HS-27A (cell line): ENCODE data around the gene PRR5L.
A peak's percentile ranks its signal among the peaks of the same experiment; 100 is the strongest.

Experiments
- DNase-seq: peaks from one replicate; pipeline ENCODE4 v3.0.0-alpha.2; 2012; ENCODE audit warnings: low read depth, missing footprints

The PRR5L gene

DNA sequence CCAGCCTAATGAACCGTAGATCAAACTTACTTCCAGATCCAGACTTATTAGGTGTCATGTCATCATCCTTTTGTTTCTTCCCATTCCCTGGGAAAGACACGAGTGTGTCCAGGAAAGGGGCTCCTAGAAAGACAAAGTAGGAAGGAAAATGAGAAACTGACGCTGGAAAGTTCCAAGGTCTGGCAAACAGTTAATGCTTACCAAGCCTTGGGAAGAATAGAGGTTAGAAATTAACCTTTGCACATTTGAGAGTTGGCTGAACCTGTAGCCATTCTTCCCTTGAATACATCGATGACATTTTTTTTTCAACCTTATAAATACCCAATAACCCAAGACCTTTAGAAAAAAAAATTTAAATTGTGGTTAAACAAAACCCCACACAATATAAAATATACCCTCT, 136.7 kb downstream of the PRR5L start:
- no peak for DNase-seq

DNA sequence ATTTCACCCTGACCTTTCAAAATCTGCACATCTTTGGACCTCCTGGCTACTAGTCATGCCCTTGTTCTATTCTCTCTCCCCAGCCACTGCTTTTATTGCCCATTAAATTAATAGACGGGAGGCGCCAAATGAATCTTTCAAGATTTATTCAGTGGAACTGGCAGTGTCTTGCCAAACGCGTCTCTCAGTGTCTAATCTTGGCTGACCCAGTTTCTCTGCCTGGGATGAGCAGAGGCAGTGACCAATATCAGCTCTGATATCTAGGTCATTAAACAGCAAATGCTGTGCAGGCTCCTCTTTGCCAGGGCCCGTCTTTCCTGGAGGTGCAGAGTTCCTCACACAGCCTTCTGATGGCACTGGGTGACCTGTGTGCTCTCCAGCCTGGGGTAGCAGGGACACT, 140.0 kb downstream of the PRR5L start:
- DNase-seq: no peak

DNA sequence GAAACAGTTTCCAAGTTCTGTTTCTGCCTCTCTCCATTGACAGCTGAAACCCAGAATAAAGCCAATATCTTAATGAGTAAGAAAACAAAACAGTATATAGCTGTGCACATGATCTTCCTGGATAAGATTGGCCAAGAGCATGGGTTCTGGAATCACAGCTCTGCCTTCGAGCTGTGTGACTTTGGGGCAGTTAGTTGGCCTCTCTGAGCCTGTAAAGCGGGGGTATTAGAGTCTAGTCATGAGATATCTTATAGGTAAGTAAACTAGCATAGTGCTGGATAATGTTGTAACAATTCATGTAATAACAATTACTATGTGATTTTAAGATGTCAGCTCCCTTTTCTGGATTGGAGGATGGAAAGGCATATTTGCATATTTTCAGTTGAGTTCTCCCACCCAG, 140.5 kb downstream of the PRR5L start:
- DNase-seq: no peak

DNA sequence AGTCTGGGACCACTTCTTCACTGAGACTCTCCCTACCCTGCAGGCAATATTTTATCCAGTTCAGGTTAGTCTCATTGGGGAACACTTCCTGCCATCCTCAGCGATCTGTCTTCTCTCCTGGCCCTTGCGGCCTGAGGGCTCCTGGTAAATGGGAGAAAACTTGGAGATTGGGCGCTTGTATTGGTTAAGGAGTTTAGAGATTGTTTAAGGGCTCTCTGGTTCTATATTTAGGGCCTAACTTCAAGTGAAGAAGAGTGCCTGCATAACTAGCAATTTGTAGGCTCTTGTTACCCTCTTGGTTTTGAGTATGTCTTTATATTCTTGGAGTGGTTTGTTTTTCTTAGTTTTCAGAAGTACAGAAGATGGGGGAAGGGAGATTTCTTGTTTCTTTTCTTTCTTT, 141.3 kb downstream of the PRR5L start:
- DNase-seq: no peak

DNA sequence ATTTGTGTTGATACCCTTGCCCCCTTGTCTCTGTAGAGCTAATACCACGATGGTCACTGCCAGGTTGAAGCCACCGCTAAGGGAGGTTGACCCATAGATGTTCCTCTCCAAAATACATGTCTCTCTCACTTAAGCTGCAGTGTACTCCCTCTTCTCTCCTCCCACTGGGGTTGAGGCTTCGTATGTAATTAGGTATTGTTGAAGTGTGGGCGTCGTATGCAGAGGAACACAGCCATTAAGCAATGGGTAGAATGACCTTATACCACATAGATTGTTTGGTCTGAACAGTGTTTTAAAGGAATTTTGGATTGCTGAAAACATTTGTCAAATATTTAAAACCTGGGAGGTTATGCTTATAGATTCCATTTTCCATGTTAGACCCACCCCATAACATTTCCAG, 142.0 kb downstream of the PRR5L start:
- no peak for DNase-seq

DNA sequence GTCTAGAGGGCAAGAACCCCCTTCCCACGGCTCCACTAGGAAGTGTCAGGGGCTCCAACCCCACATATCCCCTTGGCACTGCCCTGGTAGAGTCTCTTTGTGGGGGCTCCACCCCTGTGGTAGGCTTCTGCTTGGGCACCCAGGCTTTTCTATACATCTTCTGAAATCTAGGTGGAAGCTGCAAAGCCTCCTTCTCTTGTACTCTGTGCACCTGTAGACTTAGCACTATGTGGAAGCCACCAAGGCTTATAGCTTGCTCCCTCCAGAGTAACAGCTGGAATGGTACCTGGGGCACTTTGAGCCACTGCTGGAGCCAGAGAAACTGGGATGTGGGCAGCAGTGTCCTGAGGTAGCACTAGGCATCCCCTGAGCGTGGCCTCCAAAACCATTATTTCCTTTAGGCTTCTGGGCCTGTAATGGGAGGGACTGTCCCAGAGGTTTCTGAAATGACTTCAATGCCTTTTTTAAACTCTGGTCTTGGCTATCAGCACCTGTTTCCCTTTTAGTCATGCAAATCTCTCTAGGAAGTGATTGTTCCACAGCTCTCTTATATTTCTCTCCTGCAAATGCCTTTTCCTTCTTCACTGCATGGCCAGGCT, 145.6 kb downstream of the PRR5L start:
- DNase-seq: no peak

DNA sequence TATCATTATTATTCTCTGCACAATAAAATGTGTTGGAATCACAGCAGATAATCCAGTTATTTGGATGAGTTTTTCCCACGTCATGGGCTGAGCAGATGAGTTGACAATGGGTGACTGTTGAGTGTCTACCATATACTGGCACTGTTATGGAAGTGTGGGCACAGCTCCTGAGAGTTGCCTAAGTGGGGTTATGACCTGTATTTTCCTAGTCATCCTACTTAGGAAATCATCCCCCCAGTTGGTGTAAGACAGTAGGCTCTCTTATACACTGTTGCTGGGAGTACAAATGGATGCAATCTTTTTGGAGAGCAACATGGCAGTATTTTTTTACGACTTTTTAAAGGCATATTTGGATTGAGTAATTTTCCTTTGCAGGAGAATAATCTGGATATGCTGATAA, 147.6 kb downstream of the PRR5L start:
- DNase-seq: no peak

DNA sequence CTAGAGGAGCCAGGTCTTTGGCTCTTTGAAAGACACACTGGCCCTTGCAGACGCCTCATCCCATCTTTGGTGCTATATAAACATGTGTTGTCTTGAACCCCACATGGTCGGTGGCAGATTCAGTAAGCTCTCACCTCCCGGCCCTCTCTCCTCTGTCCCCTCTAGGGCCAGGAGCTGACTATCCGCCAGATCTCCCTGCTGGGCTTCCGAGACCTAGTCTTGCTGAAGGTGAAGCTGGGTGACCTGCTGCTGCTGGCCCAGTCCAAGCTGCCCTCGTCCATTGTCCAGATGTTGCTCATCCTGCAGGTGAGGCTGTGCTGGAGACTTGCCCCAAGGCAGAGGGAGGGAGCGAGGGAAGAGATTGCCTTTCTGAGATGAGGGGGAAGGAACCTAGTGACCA, 150.0 kb downstream of the PRR5L start:
- DNase-seq: no peak

DNA sequence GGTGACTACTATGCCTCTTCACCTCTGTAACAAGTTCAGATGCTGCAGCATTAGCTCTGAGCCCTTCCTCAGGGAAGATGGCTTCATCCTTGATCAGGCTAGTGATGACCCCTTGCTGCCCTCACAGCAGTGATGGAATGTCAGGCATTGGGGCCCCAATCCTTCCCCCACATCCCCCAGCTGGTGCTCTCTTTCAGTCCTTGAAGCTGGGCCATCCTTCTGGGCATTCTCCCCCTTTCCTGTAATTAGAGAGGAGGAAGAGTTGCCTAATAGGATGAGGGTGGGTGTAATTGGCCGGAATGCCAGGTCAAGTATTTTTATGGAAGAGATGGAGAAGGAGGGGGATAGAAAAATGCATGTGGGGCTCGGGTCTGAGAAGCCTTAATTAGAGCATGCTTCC, 151.4 kb downstream of the PRR5L start:
- DNase-seq: no peak

DNA sequence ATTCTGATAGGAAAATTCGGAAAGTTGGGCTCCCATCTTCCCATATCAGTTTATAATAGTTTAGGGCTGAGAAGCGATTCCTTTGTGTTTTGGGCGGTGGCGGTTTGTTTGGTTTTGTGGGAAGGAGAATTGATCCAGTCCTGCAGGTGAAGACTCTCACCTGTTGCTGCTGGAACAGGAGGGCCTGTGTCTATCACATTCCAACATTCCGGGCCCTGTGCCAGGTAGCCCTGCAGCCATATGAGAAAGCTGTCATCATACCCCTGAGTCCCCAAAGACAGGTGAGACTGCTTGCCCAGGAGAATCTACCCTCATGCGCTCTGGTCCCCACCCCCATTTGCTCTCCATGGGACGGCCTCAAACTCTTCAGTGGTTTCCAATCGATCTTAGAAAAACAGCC, 151.9 kb downstream of the PRR5L start:
- no peak for DNase-seq

DNA sequence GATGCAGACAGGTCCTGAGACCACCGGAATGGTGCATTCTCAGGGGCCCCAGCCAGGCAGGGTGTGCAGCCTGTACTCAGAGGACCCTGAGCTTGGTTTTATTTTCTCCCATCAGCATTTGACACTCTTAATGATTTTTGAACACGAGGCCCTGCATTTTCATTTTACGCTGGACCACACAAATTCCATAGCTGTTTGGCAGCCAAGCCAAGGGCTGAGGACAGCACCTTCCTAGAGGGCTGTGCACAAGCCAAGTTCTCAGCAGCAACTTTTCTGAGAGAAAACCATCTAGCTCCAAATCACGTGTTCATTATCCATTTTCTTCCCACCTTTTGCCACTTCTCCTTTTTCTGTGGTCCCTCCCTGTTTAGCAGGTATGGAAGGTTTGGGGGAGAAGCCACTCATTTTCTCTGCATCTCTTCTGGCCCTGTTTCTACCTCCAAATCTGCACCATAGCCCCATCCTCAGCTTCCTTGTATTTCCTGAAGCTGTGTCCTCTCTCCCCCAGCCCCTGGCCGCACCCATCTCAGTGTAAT, 153.5 kb downstream of the PRR5L start:
- no peak for DNase-seq

DNA sequence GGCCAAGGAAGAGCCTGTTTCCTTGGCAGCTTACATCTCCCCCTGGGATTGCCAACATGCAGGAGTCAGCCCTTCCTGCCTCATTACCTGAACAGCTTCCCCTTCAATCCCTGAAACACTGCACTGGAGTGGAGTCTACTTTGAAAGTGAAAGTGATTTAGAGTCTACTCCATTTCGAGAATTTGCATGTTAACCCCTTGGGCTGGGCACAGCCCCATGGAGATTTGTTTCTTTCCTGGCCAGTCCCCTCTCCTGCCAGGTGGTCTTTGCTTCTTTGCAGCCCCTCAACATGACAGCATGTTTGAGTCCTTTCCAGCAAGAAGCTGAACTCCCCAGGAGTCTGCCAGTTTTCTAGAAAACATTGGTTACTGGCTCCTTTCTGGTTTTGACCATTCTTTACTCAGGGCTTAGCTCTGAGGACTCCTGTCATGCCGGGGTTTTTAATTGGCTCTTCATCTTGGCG, 154.1 kb downstream of the PRR5L start:
- no peak for DNase-seq

DNA sequence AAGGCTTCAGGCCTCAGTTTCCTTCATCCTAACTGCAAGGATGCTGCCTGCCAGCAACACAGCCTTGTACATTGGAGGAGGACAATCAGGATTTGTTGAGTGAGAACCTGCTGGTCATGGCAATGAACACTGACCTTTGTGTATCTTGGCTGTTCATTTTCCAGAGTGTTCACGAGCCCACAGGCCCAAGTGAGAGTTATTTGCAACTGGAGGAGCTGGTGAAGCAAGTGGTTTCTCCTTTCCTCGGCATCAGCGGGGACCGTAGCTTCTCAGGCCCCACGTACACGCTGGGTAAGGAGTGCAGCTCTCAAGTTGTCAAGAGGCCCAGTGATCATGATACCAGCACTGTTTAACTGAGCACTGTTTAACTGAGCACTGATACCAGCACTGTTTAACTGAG, 155.0 kb downstream of the PRR5L start:
- no peak for DNase-seq

DNA sequence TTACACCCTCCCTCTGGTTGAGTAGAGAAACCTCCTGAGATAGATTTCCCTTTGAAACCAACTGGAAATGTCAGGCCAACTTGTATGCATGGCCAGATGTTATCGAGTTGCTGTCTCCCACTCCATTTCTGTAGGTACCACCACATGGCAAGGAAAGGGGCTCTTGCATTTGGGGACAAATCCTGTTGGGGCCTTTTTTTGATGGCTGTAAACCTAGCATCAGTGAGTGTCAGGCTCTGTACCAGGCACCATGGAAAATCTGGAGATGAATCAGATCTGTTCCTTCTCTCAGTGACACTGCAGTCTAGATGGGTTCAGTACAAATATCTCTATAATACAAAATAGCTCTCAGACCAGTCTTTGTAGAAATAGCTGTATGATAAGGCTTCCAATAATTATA, 155.6 kb downstream of the PRR5L start:
- DNase-seq: no peak

DNA sequence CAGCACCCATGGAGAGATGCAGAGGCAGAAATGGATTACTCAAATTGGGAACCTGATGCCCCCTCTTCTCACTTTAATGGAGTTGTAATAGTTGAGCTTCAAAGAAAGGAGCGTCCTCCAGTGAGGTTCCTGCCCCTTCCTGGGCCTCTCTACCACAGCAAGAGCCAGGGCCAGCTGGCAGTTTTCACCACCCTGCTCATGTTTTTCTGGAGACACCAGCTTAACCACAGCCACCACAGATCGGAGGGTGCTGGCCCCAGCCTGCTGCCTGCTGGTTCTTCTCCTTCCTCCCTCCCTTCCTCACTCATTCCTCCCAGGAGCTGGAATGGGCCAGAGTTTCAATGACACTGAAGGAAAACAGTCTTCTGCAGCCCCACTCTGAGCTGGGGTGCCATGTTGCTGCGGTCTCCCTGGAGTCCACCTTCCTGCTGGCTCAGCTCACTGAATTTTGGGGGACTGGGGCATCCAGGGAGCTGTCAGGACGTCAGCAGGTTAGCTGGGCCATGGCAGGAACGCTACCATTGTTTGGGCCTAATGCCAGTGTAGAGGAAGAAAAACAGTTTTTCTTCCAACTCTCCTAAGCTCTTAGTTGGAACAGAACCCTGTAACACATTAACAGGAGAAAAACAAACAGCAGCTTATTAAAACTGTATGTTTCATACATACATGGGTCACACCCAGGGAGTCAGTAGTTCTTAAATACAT, 156.3 kb downstream of the PRR5L start:
- no peak for DNase-seq

DNA sequence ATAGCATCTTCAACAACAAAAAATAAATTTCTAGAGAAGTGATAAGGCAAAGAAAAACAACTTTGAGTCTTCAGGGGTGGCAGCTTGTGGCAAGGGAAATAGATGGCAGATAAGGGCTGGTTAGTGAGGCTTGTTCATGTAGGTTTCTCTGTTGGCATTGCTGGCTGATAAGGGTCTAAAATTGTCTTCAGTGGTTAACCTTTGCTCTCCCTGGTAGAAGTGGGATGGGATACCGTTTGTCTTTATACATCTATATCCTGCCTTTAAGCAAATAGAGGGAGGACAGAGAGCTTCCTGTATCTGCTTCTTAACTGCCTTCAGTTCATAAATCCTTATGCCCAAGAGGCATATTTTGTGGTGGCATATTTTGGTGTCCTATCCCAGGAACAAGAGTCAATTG, 156.9 kb downstream of the PRR5L start:
- no peak for DNase-seq

DNA sequence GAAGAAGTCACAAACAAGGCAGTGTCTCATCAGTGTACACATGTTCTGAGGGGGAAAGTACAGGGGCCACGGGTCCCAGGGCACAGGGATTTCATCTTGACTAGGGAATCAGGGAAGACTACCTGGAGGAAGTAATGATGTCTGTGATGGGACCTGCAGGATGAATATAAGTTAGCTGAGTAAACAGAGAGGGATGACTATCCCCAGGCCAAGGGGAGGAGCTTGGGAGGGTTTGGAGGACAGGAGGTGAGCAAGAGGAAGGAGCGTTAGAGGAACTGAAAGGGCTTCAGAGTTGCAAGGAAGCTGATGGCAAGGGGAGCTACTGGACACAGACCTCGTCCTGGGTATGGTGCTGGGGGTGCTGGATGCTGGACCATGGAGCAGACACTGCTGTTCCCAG, 157.6 kb downstream of the PRR5L start:
- DNase-seq: no peak

DNA sequence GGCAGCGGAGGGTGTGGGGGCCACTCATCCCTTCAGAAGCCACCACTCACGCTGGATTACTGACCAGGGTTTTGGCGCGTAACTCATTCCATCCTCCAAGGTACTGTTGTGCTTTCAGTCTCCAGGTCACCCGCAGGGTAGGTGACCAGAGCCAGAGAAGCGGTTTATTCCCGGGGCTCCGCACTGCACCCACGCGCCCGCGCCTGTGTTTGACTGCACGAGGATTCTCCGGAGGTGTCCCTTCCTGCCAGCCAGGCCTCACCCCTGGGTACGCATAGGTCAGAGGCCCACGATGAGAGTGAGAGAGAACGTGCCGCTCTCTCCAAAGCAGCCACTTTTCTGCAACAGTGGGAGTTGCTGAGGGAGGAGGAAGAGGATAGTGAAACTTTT, 158.5 kb downstream of the PRR5L start:
- DNase-seq: no peak

DNA sequence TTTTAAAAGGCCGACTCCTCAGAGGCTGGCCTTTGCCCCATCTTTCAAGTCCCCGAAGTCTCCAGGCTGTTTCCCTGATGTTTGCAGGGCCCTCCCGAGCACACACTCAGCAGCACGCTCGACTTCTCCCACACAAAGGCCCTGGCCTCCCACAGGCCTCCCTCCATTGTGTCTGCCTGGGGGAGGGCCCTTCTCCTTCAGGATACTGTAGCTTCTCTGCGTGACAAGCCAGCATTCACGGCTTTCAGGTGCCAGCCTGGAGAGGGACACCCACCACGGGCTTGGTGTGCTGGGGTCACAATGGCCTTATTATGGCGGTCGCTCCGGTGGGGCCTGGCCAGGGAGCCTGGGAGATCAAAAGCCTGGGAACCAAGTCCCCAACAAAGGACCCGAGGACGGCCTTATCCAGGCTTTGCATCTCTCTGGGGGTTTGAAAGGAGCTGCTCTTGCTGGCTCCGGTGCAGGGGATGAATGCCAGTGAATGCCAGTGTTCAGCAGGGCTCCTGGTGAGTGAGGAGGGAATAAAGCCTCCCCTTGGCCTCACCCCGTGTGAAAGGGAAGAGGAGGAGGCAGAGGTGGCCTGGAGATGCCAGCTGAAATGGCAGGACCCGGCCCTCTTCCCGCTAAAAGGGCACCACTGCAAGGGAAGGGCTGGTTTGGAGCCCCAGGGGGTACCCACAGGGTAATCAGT, 159.0 kb downstream of the PRR5L start:
- DNase-seq: no peak

DNA sequence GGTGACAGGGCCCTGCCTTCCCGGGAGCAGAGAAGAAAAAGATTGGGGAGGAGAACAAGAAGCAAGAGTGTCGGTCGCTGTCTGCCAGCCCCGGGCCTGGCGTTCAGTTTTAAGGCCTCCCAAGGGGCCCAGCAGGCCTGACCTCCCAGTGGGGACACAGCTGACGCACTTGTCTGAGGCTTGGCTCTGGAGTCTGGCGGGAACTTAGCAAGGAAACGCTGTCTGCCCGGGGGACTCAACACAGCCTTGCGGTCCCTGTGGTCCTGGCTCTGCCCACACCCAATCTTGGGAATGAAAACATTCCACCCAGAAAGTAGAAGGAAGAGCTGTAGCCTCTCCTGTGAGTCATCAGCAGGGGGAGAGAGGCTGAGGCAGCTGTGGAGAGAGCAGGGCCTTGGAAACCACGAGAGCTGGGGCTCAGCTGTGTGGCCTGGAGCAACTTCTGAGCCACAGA, 159.6 kb downstream of the PRR5L start:
- DNase-seq: peak; percentile 98

DNA sequence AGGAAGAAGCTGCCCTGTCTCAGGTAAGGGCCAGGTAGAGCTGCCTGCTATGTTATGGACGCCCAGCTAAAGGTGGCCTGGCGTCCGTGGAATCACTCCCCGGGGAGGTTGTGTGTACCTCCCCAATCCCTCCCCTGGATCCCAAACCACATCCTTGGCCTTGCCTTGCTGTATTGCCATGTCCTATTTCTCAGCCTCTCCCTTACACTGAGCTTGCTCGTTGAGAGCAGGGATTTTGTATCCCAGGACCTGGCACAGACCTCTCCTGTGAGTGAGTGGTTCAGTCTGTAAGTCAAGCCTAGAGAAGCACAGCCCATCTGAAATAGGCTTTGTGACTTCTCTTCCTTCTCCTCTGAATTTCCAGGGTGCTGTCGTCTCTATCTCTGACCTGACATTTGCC, 160.1 kb downstream of the PRR5L start:
- DNase-seq: no peak

DNA sequence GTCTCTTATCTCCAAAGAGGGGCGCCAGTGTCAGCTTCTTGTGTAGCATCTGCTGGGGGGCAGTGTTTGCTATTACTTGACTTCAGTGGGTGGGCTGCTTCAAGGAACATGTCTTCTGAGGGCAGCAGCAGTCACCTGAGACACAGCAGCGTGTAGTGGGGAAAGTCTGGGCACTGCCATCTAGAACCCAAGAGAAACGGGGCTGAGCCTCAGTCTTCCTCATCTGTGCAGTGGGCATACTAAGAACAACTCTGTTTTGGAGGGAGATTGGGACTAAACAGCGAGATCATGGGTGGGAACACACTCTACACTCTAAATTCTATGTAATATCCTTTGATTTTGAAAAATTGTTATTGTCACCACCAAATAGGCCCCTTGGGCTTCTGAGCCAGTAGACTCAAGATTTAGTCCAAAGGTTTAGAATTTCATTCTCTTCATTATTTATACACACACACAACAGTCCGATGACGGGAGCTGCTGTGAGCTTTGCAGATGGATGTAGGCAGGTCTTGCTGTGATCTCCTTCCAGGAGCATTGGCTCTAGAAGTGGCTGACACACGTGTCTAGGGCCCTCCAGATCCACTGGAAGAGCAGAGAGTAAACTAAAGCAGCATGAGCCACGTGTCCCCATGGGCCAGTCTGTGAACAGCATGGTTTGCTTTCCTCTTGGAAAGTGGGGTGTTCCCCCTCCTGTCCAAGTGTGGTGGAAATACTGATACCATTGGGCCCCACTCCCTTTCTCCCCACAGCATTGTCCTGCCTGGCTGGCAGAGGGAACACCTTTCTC, 162.2 kb downstream of the PRR5L start:
- DNase-seq: no peak
